ENCODE measurements around the gene FYB1.
"Not testable (repeated sequence)": the region's sequence is repeated elsewhere in the genome, so short reads cannot be mapped to it uniquely, and the experiment has no call there.

The FYB1 gene

GRCh38 chr5:39228596-39228995 is 9.2 kb upstream of the FYB1 start:
- DNase-seq (ENCODE audit: low spot score), result no peak

- DNase-seq (ENCODE audit: low spot score), result no peak
These were observed 7.2 kb upstream of the FYB1 start for GRCh38 chr5:39226558-39226957.

GRCh38 chr5:39226100-39226451 is 6.7 kb upstream of the FYB1 start:
- DNase-seq (ENCODE audit: low spot score), result no peak

GRCh38 chr5:39225405-39226099 is 6.2 kb upstream of the FYB1 start:
- no peak for DNase-seq (ENCODE audit: low spot score)

GRCh38 chr5:39224196-39224761 is 4.9 kb upstream of the FYB1 start:
- DNase-seq (ENCODE audit: low spot score), result no peak

GRCh38 chr5:39223565-39224156 is 4.3 kb upstream of the FYB1 start:
- DNase-seq (ENCODE audit: low spot score), result no peak

GRCh38 chr5:39221671-39222070 is 2.3 kb upstream of the FYB1 start:
- DNase-seq (ENCODE audit: low spot score), result not testable (repeated sequence)

GRCh38 chr5:39220280-39221030 is 1.1 kb upstream of the FYB1 start:
- no peak for DNase-seq (ENCODE audit: low spot score)

- no peak for DNase-seq (ENCODE audit: low spot score)
These were observed 621 bp downstream of the FYB1 start for GRCh38 chr5:39218482-39219402.

GRCh38 chr5:39217365-39218281 is 1.7 kb downstream of the FYB1 start:
- peak; percentile 58 for DNase-seq (ENCODE audit: low spot score)

- no peak for DNase-seq (ENCODE audit: low spot score)
These were observed 2.7 kb downstream of the FYB1 start for GRCh38 chr5:39216631-39217030.

GRCh38 chr5:39215857-39216256 is 3.5 kb downstream of the FYB1 start:
- no peak for DNase-seq (ENCODE audit: low spot score)

GRCh38 chr5:39214912-39215709 is 4.3 kb downstream of the FYB1 start:
- no peak for DNase-seq (ENCODE audit: low spot score)

- no peak for DNase-seq (ENCODE audit: low spot score)
These were observed 5.7 kb downstream of the FYB1 start for GRCh38 chr5:39213447-39214207.

- no peak for DNase-seq (ENCODE audit: low spot score)
These were observed 7.6 kb downstream of the FYB1 start for GRCh38 chr5:39211773-39212172.

GRCh38 chr5:39209924-39210323 is 9.4 kb downstream of the FYB1 start:
- DNase-seq (ENCODE audit: low spot score), result no peak

GRCh38 chr5:39208471-39208870 is 10.9 kb downstream of the FYB1 start:
- no peak for DNase-seq (ENCODE audit: low spot score)

GRCh38 chr5:39207345-39208045 is 11.9 kb downstream of the FYB1 start:
- DNase-seq (ENCODE audit: low spot score), result no peak
